Uterus (tissue), 2 donors: Measurements from ENCODE around the gene SYNJ1.

ENCODE experiments used
- POLR2A ChIP-seq, 2 donors: fragments of 450-650 bp; IDR thresholded peaks; one replicate each; pipeline ENCODE4 v1.6.1; 2016; ENCODE audit warnings: antibody characterized with exemption in 2 of 2, mild to moderate bottlenecking in 1 of 2, moderate library complexity in 1 of 2
- TF ChIP-seq, protein P1 (sequence below), 4 experiments: fragments of 200-600 bp in 2 of 4; fragments of 450-650 bp in 2 of 4; sonication (generic) in 2 of 4; IDR thresholded peaks; one replicate each; pipeline ENCODE4 v1.5.1; 2016 to 2019; ENCODE audit warnings: antibody characterized with exemption in 4 of 4, mild to moderate bottlenecking in 2 of 4, moderate library complexity in 1 of 4

DNA sequence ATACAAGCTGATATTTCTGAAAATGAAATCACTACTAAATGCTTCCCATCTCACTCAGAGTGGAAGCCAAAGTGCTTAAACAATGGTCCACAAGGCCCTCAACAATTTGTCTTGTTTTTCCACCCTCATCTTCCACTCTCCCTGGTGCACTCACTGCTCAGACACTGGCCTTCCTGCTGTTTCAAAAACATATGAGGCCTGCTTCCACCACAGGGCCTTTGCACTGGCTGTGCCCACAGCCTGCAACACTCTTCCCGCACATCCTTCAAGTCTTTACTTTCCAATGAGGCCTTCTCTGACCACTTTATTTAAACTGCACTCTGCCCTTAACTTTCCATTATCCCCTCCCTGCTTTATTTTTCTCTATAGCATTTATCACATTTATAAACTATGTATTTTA, 53.8 kb downstream of the SYNJ1 start:
- TF ChIP-seq, protein P1, sequence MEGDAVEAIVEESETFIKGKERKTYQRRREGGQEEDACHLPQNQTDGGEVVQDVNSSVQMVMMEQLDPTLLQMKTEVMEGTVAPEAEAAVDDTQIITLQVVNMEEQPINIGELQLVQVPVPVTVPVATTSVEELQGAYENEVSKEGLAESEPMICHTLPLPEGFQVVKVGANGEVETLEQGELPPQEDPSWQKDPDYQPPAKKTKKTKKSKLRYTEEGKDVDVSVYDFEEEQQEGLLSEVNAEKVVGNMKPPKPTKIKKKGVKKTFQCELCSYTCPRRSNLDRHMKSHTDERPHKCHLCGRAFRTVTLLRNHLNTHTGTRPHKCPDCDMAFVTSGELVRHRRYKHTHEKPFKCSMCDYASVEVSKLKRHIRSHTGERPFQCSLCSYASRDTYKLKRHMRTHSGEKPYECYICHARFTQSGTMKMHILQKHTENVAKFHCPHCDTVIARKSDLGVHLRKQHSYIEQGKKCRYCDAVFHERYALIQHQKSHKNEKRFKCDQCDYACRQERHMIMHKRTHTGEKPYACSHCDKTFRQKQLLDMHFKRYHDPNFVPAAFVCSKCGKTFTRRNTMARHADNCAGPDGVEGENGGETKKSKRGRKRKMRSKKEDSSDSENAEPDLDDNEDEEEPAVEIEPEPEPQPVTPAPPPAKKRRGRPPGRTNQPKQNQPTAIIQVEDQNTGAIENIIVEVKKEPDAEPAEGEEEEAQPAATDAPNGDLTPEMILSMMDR (IDR thresholded peaks at IDR 0.05): no peak
- TF ChIP-seq POLR2A (IDR thresholded peaks at IDR 0.05): no peak
